DND-41 (cell line): ENCODE data around the gene SNX10.

Source experiments
- ATAC-seq: fragments of 200-7000 bp; cut with Tn5 transposase; 3 replicates; pipeline ENCODE4 v1.9.1; 2021; ENCODE audit warnings: low read depth; ENCODE audit not compliant: insufficient read depth
- DNase-seq: peaks from one replicate; pipeline ENCODE4 v3.0.0-alpha.2; 2020
- H2AFZ ChIP-seq: 2 replicates; pipeline ENCODE4 v1.6.0; 2012; ENCODE audit warnings: low read depth, low read length
- H3K27ac ChIP-seq: 2 replicates; pipeline ENCODE4 v1.5.1; 2012; ENCODE audit warnings: low read length, inconsistent platforms
- H3K27me3 ChIP-seq: fragments of 200-600 bp; sonication (generic); 2 replicates; pipeline ENCODE4 v1.6.0; 2012; ENCODE audit warnings: low read length, mild to moderate bottlenecking, inconsistent platforms; ENCODE audit not compliant: insufficient read depth, poor library complexity
- H3K36me3 ChIP-seq: 2 replicates; pipeline ENCODE4 v1.5.1; 2012; ENCODE audit warnings: low read length, inconsistent platforms; ENCODE audit not compliant: insufficient read depth
- H3K4me1 ChIP-seq: 2 replicates; pipeline ENCODE4 v1.5.1; 2012; ENCODE audit warnings: mild to moderate bottlenecking, low read length; ENCODE audit not compliant: insufficient read depth
- H3K4me2 ChIP-seq: 2 replicates; pipeline ENCODE4 v1.6.0; 2012; ENCODE audit warnings: mild to moderate bottlenecking, moderate library complexity, low read length, inconsistent platforms; ENCODE audit not compliant: insufficient read depth
- H3K4me3 ChIP-seq, 2 experiments: fragments of 200-600 bp in 1 of 2; shearing (Covaris generic) in 1 of 2; 2 replicates each; pipeline ENCODE4 v1.5.1; 2012 to 2016; ENCODE audit warnings: inconsistent platforms in 2 of 2, low read length in 2 of 2, mild to moderate bottlenecking in 2 of 2, low read depth in 1 of 2, moderate library complexity in 1 of 2
- H3K79me2 ChIP-seq: 2 replicates; pipeline ENCODE4 v1.6.0; 2012; ENCODE audit warnings: low read length, inconsistent platforms; ENCODE audit not compliant: insufficient read depth
- H3K9ac ChIP-seq: 2 replicates; pipeline ENCODE4 v1.6.0; 2012; ENCODE audit warnings: low read depth, mild to moderate bottlenecking, inconsistent platforms, low read length, moderate library complexity
- H3K9me3 ChIP-seq: 2 replicates; pipeline ENCODE4 v1.5.1; 2012; ENCODE audit warnings: low read length, moderate library complexity, mild to moderate bottlenecking, inconsistent platforms; ENCODE audit not compliant: insufficient read depth, severe bottlenecking
- H4K20me1 ChIP-seq: 2 replicates; pipeline ENCODE4 v1.6.0; 2012; ENCODE audit warnings: low read length; ENCODE audit not compliant: insufficient read depth
- CTCF ChIP-seq: IDR thresholded peaks from 2 replicates; pipeline ENCODE4 v1.5.1; 2012; ENCODE audit warnings: borderline replicate concordance, low read length, moderate library complexity, mild to moderate bottlenecking; ENCODE audit not compliant: poor library complexity, severe bottlenecking; ENCODE audit errors: extremely low read depth
- EZH2 ChIP-seq: IDR thresholded peaks from 3 replicates; pipeline ENCODE4 v1.6.1; 2012; ENCODE audit warnings: borderline replicate concordance, low read depth, mild to moderate bottlenecking, moderate library complexity, low read length, inconsistent platforms; ENCODE audit not compliant: severe bottlenecking

SNX10 gene

GRCh38 chr7:26385240-26385639 lies 93.6 kb downstream of the SNX10 start:
- H3K4me3 ChIP-seq, result no peak overlapping the region
- no peaks in the 10 kb centered on the region for H4K20me1 ChIP-seq
- no peaks in the 10 kb centered on the region for H3K9me3 ChIP-seq
- H3K79me2 ChIP-seq, result no peaks in the 10 kb centered on the region
- no peak overlapping the region for H2AFZ ChIP-seq
- DNase-seq, result no peak
- no peaks in the 10 kb centered on the region for H3K27me3 ChIP-seq
- no peaks in the 10 kb centered on the region for H3K4me1 ChIP-seq
- ATAC-seq, result no peak
- TF ChIP-seq CTCF (no peak), EZH2 (no peak)
- no peak overlapping the region for H3K9ac ChIP-seq
- no peak overlapping the region for H3K4me2 ChIP-seq
- no peak overlapping the region for H3K27ac ChIP-seq
- H3K36me3 ChIP-seq, result no peaks in the 10 kb centered on the region

GRCh38 chr7:26387731-26388130 lies 96.1 kb downstream of the SNX10 start:
- Histone ChIP-seq H3K27me3 (no peaks in the 10 kb centered on the region), H3K27ac (no peak overlapping the region), H4K20me1 (no peaks in the 10 kb centered on the region), H3K9me3 (no peaks in the 10 kb centered on the region), H3K4me1 (no peaks in the 10 kb centered on the region), H3K79me2 (no peaks in the 10 kb centered on the region), H3K9ac (no peak overlapping the region), H2AFZ (no peak overlapping the region), H3K4me3 (no peak overlapping the region), H3K36me3 (no peaks in the 10 kb centered on the region), H3K4me2 (no peak overlapping the region)
- no peak for ATAC-seq
- TF ChIP-seq CTCF (no peak), EZH2 (no peak)
- DNase-seq, result no peak

GRCh38 chr7:26388256-26388655 lies 96.6 kb downstream of the SNX10 start:
- H3K9ac ChIP-seq, result no peak overlapping the region
- no peaks in the 10 kb centered on the region for H3K4me1 ChIP-seq
- DNase-seq (no peak), ATAC-seq (no peak)
- no peaks in the 10 kb centered on the region for H3K79me2 ChIP-seq
- no peak for TF ChIP-seq CTCF
- TF ChIP-seq EZH2, result no peak
- no peak overlapping the region for H3K27ac ChIP-seq
- H4K20me1 ChIP-seq, result no peaks in the 10 kb centered on the region
- H3K27me3 ChIP-seq, result no peaks in the 10 kb centered on the region
- no peak overlapping the region for H3K4me2 ChIP-seq
- H2AFZ ChIP-seq, result no peak overlapping the region
- no peaks in the 10 kb centered on the region for H3K36me3 ChIP-seq
- H3K9me3 ChIP-seq, result no peaks in the 10 kb centered on the region
- no peak overlapping the region for H3K4me3 ChIP-seq

GRCh38 chr7:26390016-26390415 lies 98.4 kb downstream of the SNX10 start:
- ATAC-seq (no peak), DNase-seq (no peak)
- Histone ChIP-seq H3K27me3 (no peaks in the 10 kb centered on the region), H2AFZ (no peak overlapping the region), H3K9me3 (no peaks in the 10 kb centered on the region), H3K4me2 (no peak overlapping the region), H3K79me2 (no peaks in the 10 kb centered on the region), H3K9ac (no peak overlapping the region), H3K36me3 (no peaks in the 10 kb centered on the region), H3K4me1 (no peaks in the 10 kb centered on the region), H3K4me3 (no peak overlapping the region), H4K20me1 (no peaks in the 10 kb centered on the region), H3K27ac (no peak overlapping the region)
- TF ChIP-seq CTCF (no peak), EZH2 (no peak)
